Measurements from ENCODE around the gene MLH3.

- TF ChIP-seq CTCF (IDR thresholded peaks at IDR 0.05; ENCODE audit: borderline replicate concordance, extremely low read depth, low read length, poor library complexity, severe bottlenecking) (no peak), EZH2 (IDR thresholded peaks at IDR 0.05; ENCODE audit: borderline replicate concordance, low read depth, low read length, severe bottlenecking) (no peak)
Measured at GRCh38 chr14:75044752-75045151, 6.5 kb downstream of the MLH3 start.
